Adrenal gland (tissue), 12 donors: ENCODE data around the gene DYNC1I1. TPM values are rescaled to one million over a fixed set of nuclear protein-coding genes. Genes with fewer than 3 reads are reported as not detected.

Experiments
- DNase-seq, 7 donors: peaks; one replicate each; pipeline ENCODE4 v3.0.0-alpha.2; 2019 to 2020
- H3K27ac ChIP-seq, 5 donors: fragments of 200-600 bp; sonication (generic) in 4 of 5; 1 replicate in 3 of 5; 2 replicates in 2 of 5; pipeline versions ENCODE4 v1.5.1 to v1.8.0; 2016 to 2020; ENCODE audit warnings: mild to moderate bottlenecking in 1 of 5
- H3K27me3 ChIP-seq: fragments of 200-600 bp; 2 replicates; pipeline ENCODE4 v1.8.0; 2021
- H3K36me3 ChIP-seq, 2 donors: fragments of 200-600 bp; replicated peaks in 1 of 2; 1 replicate in 1 of 2; 2 replicates in 1 of 2; pipeline versions ENCODE4 v1.5.1 to v1.8.0; 2018 to 2022
- H3K4me1 ChIP-seq, 2 donors: fragments of 200-600 bp; replicated peaks in 1 of 2; 1 replicate in 1 of 2; 2 replicates in 1 of 2; pipeline versions ENCODE4 v1.5.1 to v1.8.0; 2018 to 2021
- H3K4me3 ChIP-seq, 4 donors: fragments of 200-600 bp; sonication (generic) in 3 of 4; one replicate each; pipeline ENCODE4 v1.5.1; 2016 to 2018
- H3K9me3 ChIP-seq, 3 donors: fragments of 200-600 bp; sonication (generic) in 1 of 3; replicated peaks in 1 of 3; 1 replicate in 2 of 3; 2 replicates in 1 of 3; pipeline versions ENCODE4 v1.5.1 to v1.8.0; 2016 to 2021
- POLR2A ChIP-seq, 2 donors: fragments of 450-650 bp; IDR thresholded peaks; one replicate each; pipeline ENCODE4 v1.6.1; 2017; ENCODE audit warnings: antibody characterized with exemption in 2 of 2, mild to moderate bottlenecking in 2 of 2, moderate library complexity in 1 of 2
- WGBS, 4 donors: extraction: QIAGEN DNeasy Blood & Tissue Kit in 2 of 4; methylation state at CpG; one replicate each; pipeline versions ENCODE4 v1.1.5 to v1.1.7; 2013 to 2017; 5-methylcytosine and 5-hydroxymethylcytosine counted together
- intact Hi-C, 2 donors: fragments of 100-400 bp; cut with DNase I; formaldehyde crosslinking; loops; one replicate each; pipeline versions ENCODE4 v1.14.1 to v1.15.0; 2022 to 2023
- polyA plus RNA-seq, 3 donors: library from polyadenylated mRNA; stranded (reverse); fragments of 200-250 nt in 2 of 3; fragments of 350-450 nt in 1 of 3; fragmentation: Illumina TruSeq in 1 of 3; extraction: RNeasy Lipid Tissue Mini Kit (QIAGEN cat#74804) in 1 of 3; gene quantifications; one replicate each; pipeline ENCODE4 v1.2.3, GENCODE V29; 2013 to 2014
- total RNA-seq, 9 donors: library from RNA; depleted of rRNA in 4 of 9; stranded (reverse); fragments of >200 nt in 4 of 9; fragments of 120-200 nt in 1 of 9; fragmentation: NEBNext Ultra II Directional in 1 of 9; extraction: Animal tissue kit (Norgen Biotek cat#: 25700) in 1 of 9; gene quantifications; one replicate each; pipeline versions ENCODE4 v1.1.0 to v1.2.4, GENCODE V29; 2013 to 2023
- TF ChIP-seq, protein P1 (sequence below), 6 experiments: fragments of 450-650 bp in 4 of 6; fragments of 200-600 bp in 2 of 6; sonication (generic) in 1 of 6; IDR thresholded peaks; 1 replicate in 5 of 6; 2 replicates in 1 of 6; pipeline versions ENCODE4 v1.5.1 to v1.8.0; 2016 to 2021; ENCODE audit warnings: antibody characterized with exemption in 6 of 6, mild to moderate bottlenecking in 2 of 6, moderate library complexity in 1 of 6
- donor health status: healthy with polysubstance abuse.
- donor health status: Bipolar disorder and iron deficiency.
- donor health status: DM: yes; HTN: yes; CAD: no.
- donor health status: DM: no; HTN: no; CAD: no.
- donor health status: DM: no; HTN: no; CAD: no.
- donor health status: DM: yes; HTN: yes; CAD: no.

The DYNC1I1 gene
- total and polyA plus RNA-seq, 12 donors: 0.97 to 42.6 (median 8.2) TPM

DNA sequence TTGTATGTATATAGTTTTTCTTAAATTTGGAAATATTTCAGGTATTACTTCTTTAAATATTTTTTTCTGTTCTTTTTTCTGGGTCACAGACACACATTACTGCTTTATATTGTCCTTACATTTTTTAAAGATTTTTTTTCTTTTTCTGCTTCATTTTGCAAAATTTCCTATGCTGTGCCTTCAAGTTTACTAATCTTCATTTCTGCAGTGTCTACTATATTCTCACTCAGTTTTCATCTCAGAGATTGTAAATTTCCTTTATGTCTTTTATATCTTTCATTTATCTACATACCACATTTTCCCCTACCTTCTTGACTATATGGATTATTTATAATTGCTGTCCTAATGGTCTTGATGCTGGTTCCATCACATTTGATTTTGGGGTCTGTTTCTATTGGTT is 339.1 kb downstream of the DYNC1I1 start:
- H3K9me3 ChIP-seq: peaks cover 0 to 4% (median 0%) of the 10 kb centered on the region in 3 donors
- no peaks in the 10 kb centered on the region for H3K27me3 ChIP-seq
- intact Hi-C loops: no loop called here
- no peaks in the 10 kb centered on the region for H3K36me3 ChIP-seq
- H3K4me3 ChIP-seq: no peak overlapping the region
- TF ChIP-seq, protein P1, sequence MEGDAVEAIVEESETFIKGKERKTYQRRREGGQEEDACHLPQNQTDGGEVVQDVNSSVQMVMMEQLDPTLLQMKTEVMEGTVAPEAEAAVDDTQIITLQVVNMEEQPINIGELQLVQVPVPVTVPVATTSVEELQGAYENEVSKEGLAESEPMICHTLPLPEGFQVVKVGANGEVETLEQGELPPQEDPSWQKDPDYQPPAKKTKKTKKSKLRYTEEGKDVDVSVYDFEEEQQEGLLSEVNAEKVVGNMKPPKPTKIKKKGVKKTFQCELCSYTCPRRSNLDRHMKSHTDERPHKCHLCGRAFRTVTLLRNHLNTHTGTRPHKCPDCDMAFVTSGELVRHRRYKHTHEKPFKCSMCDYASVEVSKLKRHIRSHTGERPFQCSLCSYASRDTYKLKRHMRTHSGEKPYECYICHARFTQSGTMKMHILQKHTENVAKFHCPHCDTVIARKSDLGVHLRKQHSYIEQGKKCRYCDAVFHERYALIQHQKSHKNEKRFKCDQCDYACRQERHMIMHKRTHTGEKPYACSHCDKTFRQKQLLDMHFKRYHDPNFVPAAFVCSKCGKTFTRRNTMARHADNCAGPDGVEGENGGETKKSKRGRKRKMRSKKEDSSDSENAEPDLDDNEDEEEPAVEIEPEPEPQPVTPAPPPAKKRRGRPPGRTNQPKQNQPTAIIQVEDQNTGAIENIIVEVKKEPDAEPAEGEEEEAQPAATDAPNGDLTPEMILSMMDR (IDR thresholded peaks at IDR 0.05): no peak
- TF ChIP-seq POLR2A (IDR thresholded peaks at IDR 0.05): no peak
- H3K27ac ChIP-seq: no peak overlapping the region
- no peak for DNase-seq
- no peaks in the 10 kb centered on the region for H3K4me1 ChIP-seq

DNA sequence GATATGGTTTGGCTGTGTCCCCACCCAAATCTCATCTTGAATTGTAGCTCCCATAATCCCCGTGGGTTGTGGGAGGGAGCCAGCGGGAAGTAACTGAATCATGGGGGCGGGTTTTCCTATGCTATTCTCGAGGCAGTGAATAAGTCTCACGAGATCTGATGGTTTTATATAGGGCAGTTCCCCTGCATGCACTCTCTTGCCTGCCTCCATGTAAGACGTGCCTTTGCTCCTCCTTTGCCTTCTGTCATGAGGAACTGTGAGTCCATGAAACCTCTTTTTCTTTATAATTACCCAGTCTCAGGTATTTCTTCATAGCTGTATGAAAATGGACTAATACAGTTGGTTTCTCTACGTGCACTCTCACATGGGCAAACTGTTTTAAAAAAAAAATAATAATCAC is 341.8 kb downstream of the DYNC1I1 start:
- H3K4me3 ChIP-seq: no peak overlapping the region
- H3K27me3 ChIP-seq: no peaks in the 10 kb centered on the region
- intact Hi-C loops: no loop called here
- no peaks in the 10 kb centered on the region for H3K36me3 ChIP-seq
- peaks cover 0 to 4% (median 0%) of the 10 kb centered on the region in 3 donors for H3K9me3 ChIP-seq
- TF ChIP-seq, protein P1 (IDR thresholded peaks at IDR 0.05): no peak
- no peak for TF ChIP-seq POLR2A (IDR thresholded peaks at IDR 0.05)
- no peak overlapping the region for H3K27ac ChIP-seq
- DNase-seq: no peak
- no peaks in the 10 kb centered on the region for H3K4me1 ChIP-seq
- 87 to 91% (median 89%) methylated on average over 7 of the region's 7 CpGs for WGBS, 4 donors

DNA sequence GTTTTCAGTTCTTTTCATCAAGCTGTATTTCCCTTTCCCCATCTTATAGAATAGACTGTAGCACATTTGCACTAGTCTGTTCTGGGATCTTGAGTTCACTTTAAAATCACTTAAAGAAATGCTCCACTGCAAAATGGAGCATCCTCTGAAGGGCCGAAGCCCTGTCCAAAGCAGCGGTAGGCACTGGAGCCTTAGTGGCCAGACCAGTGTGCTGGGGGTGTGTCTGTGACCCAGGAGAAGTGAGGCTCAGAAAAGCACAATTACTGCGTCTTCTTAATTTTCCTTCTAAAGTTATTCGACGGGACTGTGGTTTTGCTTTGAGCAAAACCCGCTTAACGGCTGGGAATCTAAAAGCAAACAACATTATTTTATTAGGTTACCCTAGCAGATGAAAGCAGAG is 343.8 kb downstream of the DYNC1I1 start:
- Histone ChIP-seq H3K4me3 (no peak overlapping the region), H3K4me1 (no peaks in the 10 kb centered on the region), H3K27ac (no peak overlapping the region), H3K27me3 (no peaks in the 10 kb centered on the region), H3K36me3 (no peaks in the 10 kb centered on the region), H3K9me3 (peaks cover 0 to 4% (median 0%) of the 10 kb centered on the region in 3 donors)
- TF ChIP-seq, protein P1 (IDR thresholded peaks at IDR 0.05): no peak
- TF ChIP-seq POLR2A (IDR thresholded peaks at IDR 0.05): no peak
- intact Hi-C loops: no loop called here
- no peak for DNase-seq
- 78 to 94% (median 91%) methylated on average over 7 of the region's 7 CpGs for WGBS, 4 donors

DNA sequence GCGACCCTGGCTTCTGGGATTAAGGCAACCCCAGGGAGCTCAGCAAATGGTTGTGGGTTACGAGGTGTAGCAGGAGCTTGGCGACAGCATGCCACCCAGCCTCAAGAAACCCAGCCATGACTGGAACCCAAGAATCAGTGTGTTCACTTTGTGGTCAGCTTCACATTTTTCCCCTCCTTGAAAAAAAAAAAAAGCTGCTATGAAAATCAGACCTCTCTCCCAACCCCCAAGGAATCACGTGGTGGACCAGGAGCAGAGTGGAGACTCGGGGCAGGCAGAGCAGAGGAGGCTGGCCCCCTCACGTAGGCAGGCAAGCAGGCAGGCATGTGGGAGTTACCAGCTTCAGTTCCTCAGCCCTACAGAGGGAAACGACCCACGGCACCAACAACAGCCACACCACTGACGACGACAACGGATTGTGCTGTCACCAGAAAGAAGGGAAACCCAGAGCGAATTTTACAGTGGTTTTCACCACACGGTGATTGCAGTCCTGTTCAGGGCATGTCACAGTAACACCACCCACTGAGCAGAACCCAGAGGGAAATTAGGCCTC is 346.2 kb downstream of the DYNC1I1 start:
- Histone ChIP-seq H3K4me1 (no peaks in the 10 kb centered on the region), H3K4me3 (no peak overlapping the region), H3K9me3 (no peaks in the 10 kb centered on the region), H3K36me3 (no peaks in the 10 kb centered on the region), H3K27ac (no peak overlapping the region), H3K27me3 (no peaks in the 10 kb centered on the region)
- TF ChIP-seq, protein P1 (IDR thresholded peaks at IDR 0.05): no peak
- no peak for TF ChIP-seq POLR2A (IDR thresholded peaks at IDR 0.05)
- WGBS, 4 donors: 81 to 89% (median 84%) methylated on average over 13 of the region's 13 CpGs
- DNase-seq: no peak
- intact Hi-C loops: no loop called here
